ENCODE measurements around the gene PKP4.

The PKP4 gene

GRCh38 chr2:158496986-158497385 is 40.2 kb downstream of the PKP4 start:
- DNase-seq: no peak

DNA sequence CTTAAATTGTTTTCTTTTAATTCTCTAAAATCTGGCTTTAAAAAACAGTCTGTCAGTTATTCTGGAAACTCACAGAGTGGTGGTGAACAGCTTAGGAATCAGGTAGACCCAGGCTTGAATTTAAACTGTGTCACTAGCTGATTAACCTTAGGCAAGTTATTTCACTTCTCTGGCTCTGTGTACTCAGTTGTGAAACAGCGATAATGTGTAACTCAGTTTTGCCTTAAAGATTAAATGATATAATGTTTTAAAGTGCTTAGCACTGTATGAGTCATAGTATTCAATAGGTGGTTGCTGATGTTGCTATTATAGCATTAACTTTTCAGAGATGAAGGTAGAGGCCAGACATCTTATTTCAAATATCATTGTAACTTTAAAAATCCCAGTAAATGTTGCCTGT is 40.7 kb downstream of the PKP4 start:
- no peak for DNase-seq

GRCh38 chr2:158498043-158498748 is 41.4 kb downstream of the PKP4 start:
- no peak for DNase-seq

- DNase-seq: no peak
Observed at GRCh38 chr2:158498749-158499136, 42.0 kb downstream of the PKP4 start.

DNA sequence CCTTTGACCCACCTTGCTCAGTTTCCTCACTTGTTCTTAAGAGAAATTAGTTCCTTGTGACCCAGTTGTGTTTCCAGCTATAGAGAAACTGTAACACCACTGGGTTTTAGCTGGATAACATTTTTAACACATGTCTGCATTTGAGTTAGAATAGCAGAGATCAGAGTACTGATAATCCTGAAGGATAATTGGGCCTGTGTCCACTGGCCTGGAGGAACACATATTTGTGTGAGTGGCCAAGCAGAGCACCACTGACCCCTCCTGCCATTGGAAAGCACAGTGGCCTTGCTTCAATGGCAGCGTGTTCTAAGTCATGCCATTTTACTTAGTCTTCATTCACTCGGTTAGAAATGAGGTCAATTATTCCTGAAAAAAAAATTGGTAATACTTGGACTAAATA is 42.6 kb downstream of the PKP4 start:
- no peak for DNase-seq

DNA sequence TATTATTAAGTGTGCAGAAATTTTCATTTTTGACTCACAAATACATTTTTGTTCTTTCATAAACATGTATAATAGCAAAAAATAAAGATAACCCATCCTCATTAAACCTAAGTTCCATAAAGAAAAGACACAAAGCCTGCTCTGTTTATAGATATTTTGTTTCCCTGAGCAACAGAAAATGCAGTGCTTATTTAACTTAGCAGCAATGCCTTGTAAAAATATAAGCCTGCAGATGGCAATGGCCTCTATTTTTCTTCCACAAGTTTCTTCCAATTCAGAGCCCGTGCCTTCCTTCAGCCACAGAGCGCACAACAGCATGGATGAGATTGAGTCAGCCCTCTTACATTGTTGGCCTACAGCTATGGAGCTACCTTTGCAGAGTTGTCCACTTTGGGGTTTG is 43.6 kb downstream of the PKP4 start:
- DNase-seq: no peak

GRCh38 chr2:158501301-158501700 is 44.5 kb downstream of the PKP4 start:
- DNase-seq: no peak

DNA sequence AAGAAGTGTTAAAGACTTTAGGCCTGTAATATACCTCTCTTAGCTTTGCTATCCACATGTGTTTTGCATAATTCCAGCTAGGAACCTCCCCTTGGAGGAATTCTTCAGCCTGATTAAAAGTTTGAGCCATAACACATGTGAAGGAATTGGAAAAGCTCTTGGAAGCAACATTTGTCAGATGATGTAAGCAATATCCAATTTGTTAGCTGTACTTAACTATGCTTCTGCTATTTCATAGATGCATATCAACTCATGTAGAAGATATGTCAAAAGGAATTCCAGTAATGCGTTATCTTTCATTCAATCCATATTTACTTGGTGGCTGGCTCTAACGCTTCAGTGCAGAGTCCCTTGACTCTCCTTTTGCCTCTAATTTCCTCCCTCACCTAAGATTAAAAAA is 46.2 kb downstream of the PKP4 start:
- DNase-seq: no peak

- no peak for DNase-seq
Observed at GRCh38 chr2:158504088-158504487, 47.3 kb downstream of the PKP4 start.

DNA sequence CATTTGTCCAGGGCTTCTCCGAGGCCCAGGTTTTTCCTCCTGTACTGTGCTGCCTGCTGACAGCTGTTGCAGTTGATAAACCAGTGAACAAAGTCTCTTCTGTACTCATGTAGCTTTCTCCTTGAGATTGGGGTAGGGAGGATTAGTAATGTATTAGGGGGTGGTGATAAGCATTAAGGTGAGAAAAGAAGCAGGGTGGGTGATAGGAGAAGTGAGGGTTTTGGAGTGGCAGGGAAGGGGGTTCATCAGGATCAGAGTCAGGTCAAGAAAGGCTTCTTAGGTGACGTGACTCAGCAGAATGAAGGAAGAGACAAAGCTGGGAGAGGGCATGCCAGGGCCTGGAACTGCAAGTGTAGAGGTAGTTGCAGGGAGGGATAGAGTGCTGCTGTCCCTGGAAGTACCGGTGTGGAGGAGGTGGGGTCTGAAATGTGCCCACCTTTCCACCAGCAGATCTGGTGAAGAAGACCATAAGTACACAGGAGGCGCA is 48.7 kb downstream of the PKP4 start:
- no peak for DNase-seq

DNA sequence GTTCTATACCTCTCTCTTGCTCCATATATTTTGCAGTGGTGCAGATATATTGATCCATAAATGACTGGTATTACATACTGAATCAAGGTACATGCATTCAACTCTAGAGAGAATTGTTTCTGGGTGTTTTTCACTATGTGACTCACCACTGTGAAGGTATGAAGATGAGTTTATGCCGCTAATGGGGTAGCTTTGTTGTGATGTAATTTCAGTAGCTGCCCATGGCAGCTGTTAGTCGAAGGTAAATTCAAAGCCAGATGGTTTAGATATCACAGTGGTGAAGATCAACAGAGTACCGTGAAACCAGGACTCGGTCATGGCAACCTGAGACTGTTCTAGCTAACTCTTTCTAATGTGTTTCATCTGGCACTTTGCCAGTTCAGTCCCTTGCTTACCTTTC is 50.4 kb downstream of the PKP4 start:
- no peak for DNase-seq

- no peak for DNase-seq
Observed at GRCh38 chr2:158507679-158508078, 50.9 kb downstream of the PKP4 start.

GRCh38 chr2:158509928-158510797 is 53.4 kb downstream of the PKP4 start:
- no peak for DNase-seq

DNA sequence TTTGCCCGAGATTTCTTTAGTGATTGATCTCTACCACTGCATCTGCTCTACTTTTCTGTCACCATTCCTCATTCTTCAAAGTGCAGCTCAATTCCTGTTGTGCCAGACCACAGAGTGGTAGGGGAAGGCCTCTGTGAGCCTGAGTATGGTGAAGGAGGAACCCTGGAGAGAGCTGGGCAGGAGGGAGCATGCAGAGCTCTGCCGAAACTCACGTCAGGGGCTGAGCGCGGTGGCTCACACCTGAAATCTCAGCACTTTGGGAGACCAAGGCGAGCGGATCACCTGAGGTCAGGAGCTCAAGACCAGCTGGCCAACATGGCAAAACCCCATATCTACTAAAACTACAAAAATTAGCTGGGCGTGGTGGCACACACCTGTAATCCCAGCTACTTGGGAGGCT is 54.1 kb downstream of the PKP4 start:
- DNase-seq: no peak

GRCh38 chr2:158511706-158512105 is 55.0 kb downstream of the PKP4 start:
- no peak for DNase-seq

GRCh38 chr2:158512323-158512722 is 55.6 kb downstream of the PKP4 start:
- DNase-seq: no peak

DNA sequence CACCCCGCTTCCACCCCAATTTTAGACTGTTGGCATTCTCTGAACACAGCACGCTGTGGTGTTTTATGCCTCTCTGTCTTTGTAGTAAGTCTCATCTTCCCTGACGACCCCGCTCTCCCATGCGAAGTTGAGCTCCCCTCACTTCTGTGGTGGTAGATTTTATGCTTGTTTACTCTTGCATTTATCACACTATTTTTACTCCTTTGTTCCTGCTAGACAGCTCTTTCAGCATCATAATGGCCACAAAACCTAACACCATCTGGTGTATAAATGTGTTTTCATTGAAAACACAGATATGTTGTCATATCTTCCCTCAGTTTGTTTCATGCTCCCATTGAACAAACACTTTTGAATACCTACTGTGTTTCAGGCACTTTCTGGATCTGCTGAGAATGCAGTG is 57.1 kb downstream of the PKP4 start:
- DNase-seq: no peak

- no peak for DNase-seq
Observed at GRCh38 chr2:158518084-158518483, 61.3 kb downstream of the PKP4 start.

DNA sequence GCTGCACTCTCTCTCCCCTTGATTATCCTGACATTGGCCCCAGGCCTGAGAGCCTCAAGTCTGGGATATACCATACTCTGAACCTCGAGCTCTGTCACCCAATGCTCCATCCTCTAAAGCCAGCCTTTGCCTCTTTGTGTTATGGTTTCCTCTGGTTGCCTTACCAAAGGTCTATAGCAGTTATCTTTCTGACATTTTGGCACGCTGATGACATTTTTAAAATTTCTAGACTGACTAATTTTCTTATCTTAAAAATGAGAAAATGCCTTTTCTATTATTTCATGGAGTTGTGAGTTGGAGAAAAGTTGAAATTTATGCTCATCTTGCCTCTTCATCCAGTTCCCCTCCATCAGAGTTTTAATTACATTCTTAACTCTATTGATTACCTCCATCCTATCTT is 62.7 kb downstream of the PKP4 start:
- no peak for DNase-seq

DNA sequence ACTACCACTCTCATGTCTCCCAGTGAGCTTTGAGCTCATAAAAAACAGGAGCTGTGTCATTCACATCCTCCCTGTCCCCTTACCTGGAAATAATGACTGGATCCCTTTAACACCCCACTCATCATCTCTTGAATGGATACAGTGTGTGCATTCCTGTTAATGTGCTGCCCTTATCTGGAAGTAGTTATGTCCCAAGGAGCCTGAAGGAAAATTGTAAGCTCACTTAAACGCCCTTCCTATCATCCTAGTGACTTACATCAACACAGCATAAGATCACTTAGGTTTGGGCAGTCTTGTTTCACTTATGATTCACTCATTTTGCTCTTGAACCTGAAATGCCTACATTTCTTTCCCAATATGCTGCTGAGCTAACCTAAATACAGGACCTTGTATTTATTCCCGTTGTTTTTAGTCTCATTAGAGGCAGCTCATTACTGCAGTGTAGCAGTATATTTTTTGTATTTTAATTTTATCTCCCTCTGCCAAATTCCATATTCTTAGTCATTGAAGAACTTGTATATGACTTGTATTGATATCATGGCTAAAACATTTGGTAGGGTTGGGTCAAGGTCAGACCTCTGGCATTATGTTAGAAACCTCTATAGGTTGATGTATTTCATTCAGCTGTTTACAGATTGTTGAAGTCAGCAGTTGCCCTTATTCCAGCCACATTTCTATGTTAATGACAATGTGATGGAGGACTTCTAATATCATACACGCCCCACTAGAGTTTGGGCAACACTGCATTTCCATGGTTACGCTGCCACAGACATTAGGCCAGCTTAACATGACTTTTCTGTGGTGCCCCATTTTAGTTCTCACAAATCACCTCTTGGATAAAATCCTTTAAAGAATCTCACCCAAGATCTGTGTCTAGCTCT is 72.9 kb downstream of the PKP4 start:
- DNase-seq: no peak

GRCh38 chr2:158530829-158531228 is 74.1 kb downstream of the PKP4 start:
- no peak for DNase-seq

GRCh38 chr2:158533009-158533408 is 76.3 kb downstream of the PKP4 start:
- DNase-seq: no peak

Measured in right kidney (tissue), 1 donor.